Tibial nerve (tissue), 3 donors: ENCODE data around the gene ZNF800.

Experiments
- CTCF ChIP-seq, 5 experiments: fragments of 200-600 bp in 3 of 5; fragments of 450-650 bp in 2 of 5; sonication (generic) in 3 of 5; IDR thresholded peaks; one replicate each; pipeline ENCODE4 v1.5.1; 2016 to 2019; ENCODE audit warnings: antibody characterized with exemption in 5 of 5, mild to moderate bottlenecking in 3 of 5, moderate library complexity in 2 of 5
- POLR2A ChIP-seq, 2 donors: fragments of 450-650 bp; IDR thresholded peaks; one replicate each; pipeline ENCODE4 v1.6.1; 2017; ENCODE audit warnings: antibody characterized with exemption in 2 of 2, mild to moderate bottlenecking in 2 of 2, moderate library complexity in 2 of 2

DNA sequence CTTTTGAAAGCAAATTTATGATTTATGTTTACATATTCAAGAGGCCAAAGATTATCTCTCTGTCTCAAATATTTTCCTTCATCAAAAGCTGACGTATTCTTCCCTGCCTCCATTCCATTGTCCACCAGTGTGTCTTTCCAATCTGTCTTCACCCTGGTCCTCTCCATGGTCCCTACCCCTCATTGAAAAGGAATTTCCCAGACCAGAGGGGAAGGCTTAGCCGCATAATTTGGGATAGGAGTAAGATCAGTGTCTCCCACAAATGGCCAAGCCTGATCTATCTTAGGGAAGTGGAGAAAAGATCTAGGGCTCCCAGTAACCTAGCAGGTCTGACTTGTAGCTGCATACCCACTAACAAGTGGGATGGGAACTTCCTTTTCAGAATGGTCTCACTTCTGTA, 46.3 kb upstream of the ZNF800 start:
- TF ChIP-seq CTCF (IDR thresholded peaks at IDR 0.05), result no peak
- TF ChIP-seq POLR2A (IDR thresholded peaks at IDR 0.05), result no peak
